ENCODE measurements around the gene GPRC5A.

DNA sequence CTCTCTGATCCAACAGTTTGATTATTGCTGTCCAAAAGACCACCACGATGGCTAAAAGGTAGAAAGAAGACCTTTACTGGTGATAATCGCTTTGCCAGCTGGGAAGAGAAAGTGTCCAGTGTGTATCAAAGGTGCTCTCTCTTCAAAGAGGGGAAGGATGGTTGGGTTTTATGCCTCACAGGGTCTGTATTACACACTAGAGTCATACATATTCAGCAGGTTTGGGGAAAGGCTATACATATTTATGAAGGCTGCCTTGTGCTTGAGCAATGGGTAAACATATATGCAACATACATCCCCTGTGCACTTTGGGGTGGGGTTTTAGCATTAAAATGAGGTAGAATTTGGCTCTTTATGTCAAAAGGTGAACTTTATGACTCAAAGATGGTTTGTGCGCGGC is 42.4 kb downstream of the GPRC5A start:
- TF ChIP-seq SNAI1 (CRISPR knock-in tag; IDR thresholded peaks at IDR 0.05; ENCODE audit: borderline replicate concordance) (no peak), ZKSCAN1 (IDR thresholded peaks at IDR 0.05; ENCODE audit: low read length) (no peak), SMAD3 (CRISPR knock-in tag; IDR thresholded peaks at IDR 0.05) (no peak), ESRRA (CRISPR knock-in tag; IDR thresholded peaks at IDR 0.05; ENCODE audit: low read depth) (no peak), HNRNPUL1 (IDR thresholded peaks at IDR 0.05; ENCODE audit: low read depth, low read length) (no peak), TRIM24 (CRISPR knock-in tag; IDR thresholded peaks at IDR 0.05) (no peak), ELF1 (CRISPR knock-in tag; IDR thresholded peaks at IDR 0.05) (no peak), KDM2A (CRISPR knock-in tag; IDR thresholded peaks at IDR 0.05; ENCODE audit: borderline replicate concordance, low read depth) (no peak)
- TF ChIP-seq, protein P1, sequence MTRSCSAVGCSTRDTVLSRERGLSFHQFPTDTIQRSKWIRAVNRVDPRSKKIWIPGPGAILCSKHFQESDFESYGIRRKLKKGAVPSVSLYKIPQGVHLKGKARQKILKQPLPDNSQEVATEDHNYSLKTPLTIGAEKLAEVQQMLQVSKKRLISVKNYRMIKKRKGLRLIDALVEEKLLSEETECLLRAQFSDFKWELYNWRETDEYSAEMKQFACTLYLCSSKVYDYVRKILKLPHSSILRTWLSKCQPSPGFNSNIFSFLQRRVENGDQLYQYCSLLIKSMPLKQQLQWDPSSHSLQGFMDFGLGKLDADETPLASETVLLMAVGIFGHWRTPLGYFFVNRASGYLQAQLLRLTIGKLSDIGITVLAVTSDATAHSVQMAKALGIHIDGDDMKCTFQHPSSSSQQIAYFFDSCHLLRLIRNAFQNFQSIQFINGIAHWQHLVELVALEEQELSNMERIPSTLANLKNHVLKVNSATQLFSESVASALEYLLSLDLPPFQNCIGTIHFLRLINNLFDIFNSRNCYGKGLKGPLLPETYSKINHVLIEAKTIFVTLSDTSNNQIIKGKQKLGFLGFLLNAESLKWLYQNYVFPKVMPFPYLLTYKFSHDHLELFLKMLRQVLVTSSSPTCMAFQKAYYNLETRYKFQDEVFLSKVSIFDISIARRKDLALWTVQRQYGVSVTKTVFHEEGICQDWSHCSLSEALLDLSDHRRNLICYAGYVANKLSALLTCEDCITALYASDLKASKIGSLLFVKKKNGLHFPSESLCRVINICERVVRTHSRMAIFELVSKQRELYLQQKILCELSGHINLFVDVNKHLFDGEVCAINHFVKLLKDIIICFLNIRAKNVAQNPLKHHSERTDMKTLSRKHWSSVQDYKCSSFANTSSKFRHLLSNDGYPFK (CRISPR knock-in tag; IDR thresholded peaks at IDR 0.05; ENCODE audit: borderline replicate concordance), result no peak
